Panc1 (cell line): ENCODE measurements around the gene CALHM1. TPM values are rescaled to one million over a fixed set of nuclear protein-coding genes. Genes with fewer than 3 reads are reported as not detected.

Experiments used
- ATAC-seq: fragments of 200-7000 bp; cut with Tn5 transposase; 2 replicates; pipeline ENCODE4 v1.9.1; 2020; ENCODE audit warnings: mild to moderate bottlenecking, moderate library complexity
- BruUV-seq: library from RNA; stranded (reverse); fragments of 400-500 nt; replicated peaks from 2 replicates; lab custom pipeline; 2021; lab: Mats Ljungman, UMichigan
- CTCF ChIA-PET: fragments of 300-600 bp; sonication (Branson Sonifier 250); formaldehyde crosslinking; loops from one replicate; lab custom pipeline; 2022; ENCODE audit warnings: antibody characterized with exemption; lab: Charles Lee
- POLR2A ChIA-PET: fragments of 300-600 bp; sonication (Branson Sonifier 250); formaldehyde crosslinking; loops from one replicate; lab custom pipeline; 2022; ENCODE audit warnings: antibody characterized with exemption; lab: Charles Lee
- DNase-seq: peaks from one replicate; pipeline ENCODE4 v3.0.0-alpha.2; 2010; ENCODE audit warnings: low read depth, low spot score
- H3K27ac ChIP-seq: 2 replicates; pipeline ENCODE4 v1.5.1; 2011; ENCODE audit warnings: mild to moderate bottlenecking, low read length, inconsistent platforms
- H3K27me3 ChIP-seq: fragments of 200-500 bp; sonication (Bioruptor generic); 2 replicates; pipeline ENCODE4 v1.6.0; 2014; ENCODE audit warnings: low read length, inconsistent platforms; ENCODE audit not compliant: control insufficient read depth, insufficient read depth
- H3K36me3 ChIP-seq: fragments of 200-500 bp; sonication (Bioruptor generic); 2 replicates; pipeline ENCODE4 v1.5.1; 2014; ENCODE audit warnings: inconsistent platforms, mild to moderate bottlenecking, low read length, moderate library complexity; ENCODE audit not compliant: control insufficient read depth, insufficient read depth
- H3K4me1 ChIP-seq: 2 replicates; pipeline ENCODE4 v1.5.1; 2011; ENCODE audit warnings: inconsistent platforms, mild to moderate bottlenecking, low read length, moderate library complexity; ENCODE audit not compliant: control insufficient read depth, insufficient read depth
- H3K4me3 ChIP-seq, 2 experiments: 2 replicates each; pipeline ENCODE4 v1.5.1; 2011 to 2012; ENCODE audit warnings: low read depth in 2 of 2, low read length in 2 of 2, mild to moderate bottlenecking in 2 of 2, inconsistent platforms in 1 of 2, moderate library complexity in 1 of 2
- H3K9me3 ChIP-seq: fragments of 200-500 bp; sonication (Bioruptor generic); 2 replicates; pipeline ENCODE4 v1.5.1; 2014; ENCODE audit warnings: low read depth, mild to moderate bottlenecking, inconsistent platforms, low read length, moderate library complexity; ENCODE audit not compliant: control insufficient read depth, insufficient read depth
- CTCF ChIP-seq: fragments of 450-650 bp; IDR thresholded peaks from 2 replicates; pipeline ENCODE4 v1.5.1; 2017; ENCODE audit warnings: mild to moderate bottlenecking
- POLR2AphosphoS5 ChIP-seq: IDR thresholded peaks from 2 replicates; pipeline ENCODE4 v1.6.1; 2012; ENCODE audit warnings: mild to moderate bottlenecking, low read depth, low read length, moderate library complexity
- SIN3A ChIP-seq: IDR thresholded peaks from 2 replicates; pipeline ENCODE4 v1.6.1; 2012; ENCODE audit warnings: low read depth, mild to moderate bottlenecking, low read length, moderate library complexity, borderline replicate concordance; ENCODE audit not compliant: insufficient read depth
- TCF7L2 ChIP-seq: IDR thresholded peaks from 2 replicates; pipeline ENCODE4 v1.6.1; 2011; ENCODE audit warnings: mild to moderate bottlenecking, low read depth, low read length, inconsistent platforms
- in situ Hi-C: cut with HindIII; loops from 2 replicates; pipeline ENCODE4 v1.10.0; 2016; ENCODE audit warnings: low sequenced_read_pairs, low pct_unique_long_range_greater_than_20kb
- intact Hi-C: fragments of 100-400 bp; cut with micrococcal nuclease; formaldehyde crosslinking; loops from one replicate; pipeline ENCODE4 v1.10.0; 2022; ENCODE audit not compliant: unreplicated experiment
- total RNA-seq: library from RNA; stranded (reverse); gene quantifications from one replicate; pipeline ENCODE4 v1.2.1, GENCODE V29; 2021; ENCODE audit not compliant: unreplicated experiment
- TF ChIP-seq, protein P1 (sequence below), 2 experiments: IDR thresholded peaks; 2 replicates each; pipeline ENCODE4 v1.6.1; 2011 to 2012; ENCODE audit warnings: low read depth in 2 of 2, control low read depth in 1 of 2, low read length in 1 of 2, mild to moderate bottlenecking in 1 of 2, moderate library complexity in 1 of 2; ENCODE audit not compliant: insufficient read depth in 1 of 2

CALHM1 gene
- total RNA-seq, 1 experiment from 2014 or later, result not detected

GRCh38 chr10:103478671-103479070 is 20.0 kb upstream of the CALHM1 start:
- ChIA-PET CTCF (no interaction called here), POLR2A (no interaction called here)
- no peak overlapping the region for H3K27ac ChIP-seq
- no peak for ATAC-seq
- BruUV-seq, result no TSS peak
- no peaks in the 10 kb centered on the region; the same call in 1 of the 2 replicates for H3K4me1 ChIP-seq
- in situ Hi-C loops, result loop anchor here (10.0 kb wide), 1 partner anchor 84 kb away; the partner anchor contains the start of genes ATP5MK and PDCD11
- no peak for TF ChIP-seq TCF7L2
- no peaks in the 10 kb centered on the region for H3K27me3 ChIP-seq
- no peaks in the 10 kb centered on the region for H3K36me3 ChIP-seq
- no peaks in the 10 kb centered on the region for H3K9me3 ChIP-seq
- intact Hi-C loops, result no loop called here
- DNase-seq, result no peak
- no peak overlapping the region for H3K4me3 ChIP-seq

- no peaks in the 10 kb centered on the region for H3K36me3 ChIP-seq
- no peak overlapping the region for H3K4me3 ChIP-seq
- in situ Hi-C loops, result loop anchor here (10.0 kb wide), 1 partner anchor 81 kb away; the partner anchor contains the start of genes ATP5MK and PDCD11
- H3K27me3 ChIP-seq, result no peaks in the 10 kb centered on the region
- DNase-seq, result no peak
- H3K4me1 ChIP-seq, result no peaks in the 10 kb centered on the region; the same call in 1 of the 2 replicates
- TF ChIP-seq POLR2AphosphoS5, result no peak
- no peak for TF ChIP-seq TCF7L2
- TF ChIP-seq, protein P1, sequence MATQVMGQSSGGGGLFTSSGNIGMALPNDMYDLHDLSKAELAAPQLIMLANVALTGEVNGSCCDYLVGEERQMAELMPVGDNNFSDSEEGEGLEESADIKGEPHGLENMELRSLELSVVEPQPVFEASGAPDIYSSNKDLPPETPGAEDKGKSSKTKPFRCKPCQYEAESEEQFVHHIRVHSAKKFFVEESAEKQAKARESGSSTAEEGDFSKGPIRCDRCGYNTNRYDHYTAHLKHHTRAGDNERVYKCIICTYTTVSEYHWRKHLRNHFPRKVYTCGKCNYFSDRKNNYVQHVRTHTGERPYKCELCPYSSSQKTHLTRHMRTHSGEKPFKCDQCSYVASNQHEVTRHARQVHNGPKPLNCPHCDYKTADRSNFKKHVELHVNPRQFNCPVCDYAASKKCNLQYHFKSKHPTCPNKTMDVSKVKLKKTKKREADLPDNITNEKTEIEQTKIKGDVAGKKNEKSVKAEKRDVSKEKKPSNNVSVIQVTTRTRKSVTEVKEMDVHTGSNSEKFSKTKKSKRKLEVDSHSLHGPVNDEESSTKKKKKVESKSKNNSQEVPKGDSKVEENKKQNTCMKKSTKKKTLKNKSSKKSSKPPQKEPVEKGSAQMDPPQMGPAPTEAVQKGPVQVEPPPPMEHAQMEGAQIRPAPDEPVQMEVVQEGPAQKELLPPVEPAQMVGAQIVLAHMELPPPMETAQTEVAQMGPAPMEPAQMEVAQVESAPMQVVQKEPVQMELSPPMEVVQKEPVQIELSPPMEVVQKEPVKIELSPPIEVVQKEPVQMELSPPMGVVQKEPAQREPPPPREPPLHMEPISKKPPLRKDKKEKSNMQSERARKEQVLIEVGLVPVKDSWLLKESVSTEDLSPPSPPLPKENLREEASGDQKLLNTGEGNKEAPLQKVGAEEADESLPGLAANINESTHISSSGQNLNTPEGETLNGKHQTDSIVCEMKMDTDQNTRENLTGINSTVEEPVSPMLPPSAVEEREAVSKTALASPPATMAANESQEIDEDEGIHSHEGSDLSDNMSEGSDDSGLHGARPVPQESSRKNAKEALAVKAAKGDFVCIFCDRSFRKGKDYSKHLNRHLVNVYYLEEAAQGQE (IDR thresholded peaks at IDR 0.05; ENCODE audit: insufficient read depth in 1 of 2, low read depth in 2 of 2, low read length in 1 of 2), result no peak
- ChIA-PET POLR2A (interaction anchor here (0.6 kb wide), 1 partner anchor 416 kb away, joined by 3 read pairs; no protein-coding TSS in a partner anchor), CTCF (interaction anchor here (0.6 kb wide), 1 partner anchor 11 kb away, joined by 3 read pairs; no protein-coding TSS in a partner anchor)
- intact Hi-C loops, result no loop called here
- BruUV-seq, result no TSS peak
- no peaks in the 10 kb centered on the region for H3K9me3 ChIP-seq
- H3K27ac ChIP-seq, result no peak overlapping the region
- ATAC-seq, result peak; percentile 46; the same call in 1 of the 2 replicates
These were observed 17.5 kb upstream of the CALHM1 start for GRCh38 chr10:103476046-103476768.

DNA sequence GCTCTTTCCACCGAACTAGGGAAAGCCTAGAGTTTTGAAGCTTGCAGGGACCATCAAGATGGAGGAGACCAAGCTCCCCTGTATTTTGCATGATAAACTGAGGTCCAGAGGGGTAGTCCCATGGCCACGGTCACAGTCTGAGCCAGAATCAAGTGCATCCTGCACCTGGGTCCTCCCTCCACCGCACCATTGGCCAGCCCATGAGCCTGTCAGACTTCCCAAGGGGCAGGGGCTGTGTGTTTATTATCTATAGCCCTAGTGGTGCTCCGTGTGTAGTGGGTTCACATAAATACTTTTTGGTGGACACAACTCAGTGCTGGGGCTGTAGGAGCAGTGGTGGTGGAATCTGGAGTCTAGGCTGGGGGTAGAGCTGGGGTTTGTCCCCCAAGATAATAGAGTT is 16.7 kb upstream of the CALHM1 start:
- Histone ChIP-seq H3K27ac (no peak overlapping the region), H3K4me3 (no peak overlapping the region), H3K27me3 (no peaks in the 10 kb centered on the region), H3K9me3 (no peaks in the 10 kb centered on the region), H3K4me1 (no peaks in the 10 kb centered on the region), H3K36me3 (no peaks in the 10 kb centered on the region)
- ATAC-seq (no peak), DNase-seq (no peak)
- intact Hi-C loops (no loop called here), in situ Hi-C loops (loop anchor here (10.0 kb wide), 1 partner anchor 81 kb away; the partner anchor contains the start of genes ATP5MK and PDCD11)
- ChIA-PET POLR2A (interaction anchor here (0.6 to 0.7 kb wide), 2 partner anchors 167 to 210 kb away, joined by 3 to 4 read pairs; no protein-coding TSS in a partner anchor), CTCF (no interaction called here)
- BruUV-seq, result no TSS peak
- TF ChIP-seq POLR2AphosphoS5 (no peak), CTCF (no peak), TCF7L2 (no peak), SIN3A (no peak)
- TF ChIP-seq, protein P1 (IDR thresholded peaks at IDR 0.05; ENCODE audit: insufficient read depth in 1 of 2, low read depth in 2 of 2, low read length in 1 of 2), result no peak
